Endothelial cell (in vitro differentiated cells): ENCODE results near the gene PHGDH. TPM values are rescaled to one million over a fixed set of nuclear protein-coding genes. Genes with fewer than 3 reads are reported as not detected.

Source experiments
- DNase-seq: peaks from one replicate; pipeline ENCODE4 v3.0.0; 2021; ENCODE audit warnings: low spot score
- H3K27ac Mint-ChIP-seq: one replicate; pipeline ENCODE4 v1.8.0; 2021; ENCODE audit warnings: mixed read lengths, inconsistent platforms; ENCODE audit not compliant: unreplicated experiment
- H3K27me3 Mint-ChIP-seq: one replicate; pipeline ENCODE4 v1.8.0; 2021; ENCODE audit warnings: mild to moderate bottlenecking, moderate library complexity, mixed read lengths, inconsistent platforms; ENCODE audit not compliant: unreplicated experiment
- H3K36me3 Mint-ChIP-seq: one replicate; pipeline ENCODE4 v1.8.0; 2021; ENCODE audit warnings: mild to moderate bottlenecking, low read depth, mixed read lengths, inconsistent platforms; ENCODE audit not compliant: unreplicated experiment
- H3K4me1 Mint-ChIP-seq: one replicate; pipeline ENCODE4 v1.8.0; 2021; ENCODE audit warnings: mild to moderate bottlenecking, mixed read lengths, inconsistent platforms; ENCODE audit not compliant: unreplicated experiment
- H3K4me3 Mint-ChIP-seq: one replicate; pipeline ENCODE4 v1.8.0; 2021; ENCODE audit warnings: mild to moderate bottlenecking, mixed read lengths, inconsistent platforms; ENCODE audit not compliant: unreplicated experiment
- H3K9me3 Mint-ChIP-seq: one replicate; pipeline ENCODE4 v1.8.0; 2021; ENCODE audit warnings: mixed read lengths, inconsistent platforms; ENCODE audit not compliant: unreplicated experiment
- total RNA-seq: library from RNA; stranded (reverse); fragmentation: NEBNext Ultra II Directional; extraction: Animal tissue kit (Norgen Biotek cat#: 25700); gene quantifications from one replicate; pipeline ENCODE4 v1.2.1, GENCODE V29; 2021; ENCODE audit not compliant: unreplicated experiment
- TF ChIP-seq, protein P1 (sequence below): fragments of 200-600 bp; sonication (generic); IDR thresholded peaks from one replicate; pipeline ENCODE4 v1.5.0; 2021; ENCODE audit warnings: antibody characterized with exemption; ENCODE audit not compliant: unreplicated experiment

Gene PHGDH
- total RNA-seq, 1 donor from 2014 or later: 137 TPM

DNA sequence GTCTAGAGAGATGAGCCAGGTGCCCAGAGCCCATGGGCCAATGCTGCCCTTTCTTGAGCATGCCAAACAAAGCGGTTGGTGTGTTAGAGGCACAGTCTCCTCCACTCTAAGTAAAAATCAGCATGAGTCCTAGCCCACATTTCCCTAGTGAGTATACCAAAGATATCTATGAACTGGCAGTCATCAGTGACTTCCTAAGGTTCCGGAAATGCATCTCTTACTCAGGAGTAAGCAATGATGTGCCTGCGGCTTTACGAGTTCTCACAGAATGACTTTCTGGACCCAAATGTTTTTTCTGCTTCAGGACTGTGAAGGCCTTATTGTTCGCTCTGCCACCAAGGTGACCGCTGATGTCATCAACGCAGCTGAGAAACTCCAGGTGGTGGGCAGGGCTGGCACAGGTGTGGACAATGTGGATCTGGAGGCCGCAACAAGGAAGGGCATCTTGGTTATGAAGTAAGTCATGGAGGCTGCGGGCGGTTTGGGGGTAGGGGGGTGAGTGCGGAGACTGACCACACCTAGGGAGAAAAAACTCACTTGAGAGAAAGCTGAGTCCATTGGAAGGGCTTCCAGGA lies 9.2 kb downstream of the PHGDH start:
- Mint-ChIP-seq H3K27me3 (peaks cover 5% of the 10 kb centered on the region), H3K4me3 (no peak overlapping the region), H3K4me1 (peaks cover 66% of the 10 kb centered on the region), H3K27ac (no peak overlapping the region), H3K36me3 (peaks cover 22% of the 10 kb centered on the region), H3K9me3 (no peaks in the 10 kb centered on the region)
- no peak for DNase-seq
- TF ChIP-seq, protein P1, sequence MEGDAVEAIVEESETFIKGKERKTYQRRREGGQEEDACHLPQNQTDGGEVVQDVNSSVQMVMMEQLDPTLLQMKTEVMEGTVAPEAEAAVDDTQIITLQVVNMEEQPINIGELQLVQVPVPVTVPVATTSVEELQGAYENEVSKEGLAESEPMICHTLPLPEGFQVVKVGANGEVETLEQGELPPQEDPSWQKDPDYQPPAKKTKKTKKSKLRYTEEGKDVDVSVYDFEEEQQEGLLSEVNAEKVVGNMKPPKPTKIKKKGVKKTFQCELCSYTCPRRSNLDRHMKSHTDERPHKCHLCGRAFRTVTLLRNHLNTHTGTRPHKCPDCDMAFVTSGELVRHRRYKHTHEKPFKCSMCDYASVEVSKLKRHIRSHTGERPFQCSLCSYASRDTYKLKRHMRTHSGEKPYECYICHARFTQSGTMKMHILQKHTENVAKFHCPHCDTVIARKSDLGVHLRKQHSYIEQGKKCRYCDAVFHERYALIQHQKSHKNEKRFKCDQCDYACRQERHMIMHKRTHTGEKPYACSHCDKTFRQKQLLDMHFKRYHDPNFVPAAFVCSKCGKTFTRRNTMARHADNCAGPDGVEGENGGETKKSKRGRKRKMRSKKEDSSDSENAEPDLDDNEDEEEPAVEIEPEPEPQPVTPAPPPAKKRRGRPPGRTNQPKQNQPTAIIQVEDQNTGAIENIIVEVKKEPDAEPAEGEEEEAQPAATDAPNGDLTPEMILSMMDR: no peak

DNA sequence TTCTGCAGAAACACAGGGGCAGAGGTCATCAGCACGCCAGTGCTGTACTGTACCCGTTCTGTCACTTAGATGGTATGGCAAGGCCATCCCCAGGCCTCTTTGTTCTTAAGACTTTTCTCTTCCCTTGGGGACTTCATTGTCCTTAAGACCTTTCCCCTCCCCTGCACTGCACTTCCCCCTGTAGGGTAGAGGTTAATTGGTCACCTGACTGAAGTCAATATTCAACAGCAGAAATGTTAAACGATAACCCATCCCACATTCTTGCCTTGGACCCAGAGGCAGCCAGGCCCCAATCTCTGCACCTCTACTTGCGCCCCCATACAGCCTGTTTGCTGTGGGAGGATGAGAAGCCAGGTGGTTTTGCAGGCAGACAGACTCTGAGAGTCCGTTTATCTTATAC lies 10.2 kb downstream of the PHGDH start:
- H3K36me3 Mint-ChIP-seq: peaks cover 27% of the 10 kb centered on the region
- H3K4me3 Mint-ChIP-seq: peak overlapping the region; percentile 79
- no peak for DNase-seq
- H3K4me1 Mint-ChIP-seq: peaks cover 69% of the 10 kb centered on the region
- H3K27ac Mint-ChIP-seq: peak overlapping the region; percentile 15
- peaks cover 4% of the 10 kb centered on the region for H3K27me3 Mint-ChIP-seq
- TF ChIP-seq, protein P1: no peak
- no peaks in the 10 kb centered on the region for H3K9me3 Mint-ChIP-seq

DNA sequence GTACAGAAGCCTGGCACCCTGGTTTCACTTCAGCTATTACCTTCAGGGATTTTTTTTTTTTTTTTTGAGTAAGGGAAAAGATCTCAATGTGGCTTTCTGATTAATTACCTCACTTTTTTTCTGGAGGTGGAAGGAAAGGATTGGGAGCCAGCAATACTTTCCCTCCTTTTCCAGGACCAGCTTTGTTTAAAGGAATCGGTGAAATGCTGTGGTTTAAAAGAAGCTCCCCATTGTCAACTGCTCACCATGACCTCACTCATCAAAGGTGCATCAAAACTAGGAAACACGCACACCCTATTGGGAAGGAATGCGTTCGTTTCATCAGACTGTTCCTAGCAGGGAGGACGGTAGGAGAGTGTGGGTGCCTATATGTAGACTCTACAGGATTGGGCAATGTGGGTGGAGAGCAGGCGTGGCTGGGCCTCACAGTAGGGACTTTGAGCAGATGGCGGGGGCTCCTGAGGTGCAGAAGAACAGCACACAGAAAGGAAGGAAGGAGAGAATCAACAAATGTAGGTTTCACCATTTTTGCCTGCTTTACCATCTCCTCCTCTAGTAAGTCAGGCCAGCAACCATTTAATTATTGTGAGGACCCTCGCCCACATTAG lies 13.0 kb downstream of the PHGDH start:
- TF ChIP-seq, protein P1: no peak
- Mint-ChIP-seq H3K27ac (no peak overlapping the region), H3K27me3 (peaks cover 11% of the 10 kb centered on the region), H3K9me3 (no peaks in the 10 kb centered on the region), H3K36me3 (peaks cover 47% of the 10 kb centered on the region), H3K4me1 (peaks cover 79% of the 10 kb centered on the region), H3K4me3 (peak overlapping the region; percentile 4)
- DNase-seq: no peak

DNA sequence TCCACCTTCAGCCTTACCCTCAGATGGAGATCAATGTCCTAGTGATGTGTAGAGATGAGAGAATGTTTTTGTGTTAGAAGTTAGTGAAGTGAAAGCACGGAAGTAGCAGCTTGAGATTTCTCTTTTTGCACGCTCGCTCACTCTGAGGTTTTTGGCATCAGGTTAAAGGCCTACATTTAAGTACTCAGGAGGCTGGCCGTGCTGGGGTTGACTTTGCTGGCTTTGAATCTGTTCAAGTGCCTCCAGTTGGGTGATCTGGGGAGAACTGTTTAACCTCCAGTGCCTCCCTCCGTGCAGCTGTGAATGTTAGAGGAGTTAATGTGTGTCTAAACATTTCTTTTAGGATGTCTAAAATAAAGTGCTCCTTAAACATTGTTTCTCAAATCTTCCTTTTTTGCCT lies 13.9 kb downstream of the PHGDH start:
- DNase-seq: no peak
- H3K27ac Mint-ChIP-seq: peak overlapping the region; percentile 19
- H3K9me3 Mint-ChIP-seq: no peaks in the 10 kb centered on the region
- H3K4me3 Mint-ChIP-seq: peak overlapping the region; percentile 10
- H3K4me1 Mint-ChIP-seq: peaks cover 79% of the 10 kb centered on the region
- TF ChIP-seq, protein P1: no peak
- H3K36me3 Mint-ChIP-seq: peaks cover 50% of the 10 kb centered on the region
- peaks cover 11% of the 10 kb centered on the region for H3K27me3 Mint-ChIP-seq

DNA sequence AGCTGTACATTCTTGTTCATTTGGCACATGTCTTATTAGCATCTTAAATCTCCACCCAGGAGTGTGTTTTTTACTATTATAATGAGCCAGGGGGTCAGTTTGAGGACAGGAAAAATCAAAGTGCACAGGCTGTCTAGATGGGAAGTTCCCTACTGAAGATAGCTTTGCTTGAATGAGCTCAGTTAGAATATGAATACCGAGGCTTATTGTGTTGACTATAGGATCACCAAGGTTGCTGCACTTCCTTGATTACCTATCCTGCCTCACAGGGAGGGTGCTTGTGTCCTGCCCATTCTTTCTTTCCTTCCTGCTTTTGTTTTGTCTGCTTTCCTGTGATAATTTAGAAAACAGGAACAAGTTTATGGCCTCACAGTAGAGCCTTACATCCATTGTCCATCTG lies 16.3 kb downstream of the PHGDH start:
- no peaks in the 10 kb centered on the region for H3K9me3 Mint-ChIP-seq
- peak overlapping the region; percentile 39 for H3K4me3 Mint-ChIP-seq
- H3K36me3 Mint-ChIP-seq: peaks cover 39% of the 10 kb centered on the region
- H3K4me1 Mint-ChIP-seq: peaks cover 71% of the 10 kb centered on the region
- DNase-seq: no peak
- TF ChIP-seq, protein P1: no peak
- peaks cover 8% of the 10 kb centered on the region for H3K27me3 Mint-ChIP-seq
- H3K27ac Mint-ChIP-seq: peak overlapping the region; percentile 93
